ENCODE measurements around the gene MAMLD1. TPM values are rescaled to one million over a fixed set of nuclear protein-coding genes. Genes with fewer than 3 reads are reported as not detected.

Gene MAMLD1
- total and polyA plus RNA-seq, 2 experiments from 2014 or later: 4.1 to 9.0 TPM

GRCh38 chrX:150375243-150375770 lies 12.2 kb downstream of the MAMLD1 start:
- Histone ChIP-seq H2AFZ (no peak overlapping the region), H3K79me2 (ENCODE audit: insufficient read depth) (peaks cover 94% of the 10 kb centered on the region), H3K9me3 (ENCODE audit: low read depth) (no peaks in the 10 kb centered on the region), H3K9me2 (ENCODE audit: insufficient read depth) (no peaks in the 10 kb centered on the region), H3K27ac (no peak overlapping the region), H3K9ac (no peak overlapping the region), H4K20me1 (ENCODE audit: insufficient read depth) (no peaks in the 10 kb centered on the region; the same call in 1 of the 2 replicates), H3K4me1 (ENCODE audit: insufficient read depth) (no peaks in the 10 kb centered on the region), H3K4me3 (no peak overlapping the region), H3K27me3 (replicated peaks; ENCODE audit: insufficient read depth) (no peaks in the 10 kb centered on the region), H3K4me2 (ENCODE audit: unreplicated experiment) (no peak overlapping the region), H3F3A (ENCODE audit: insufficient read depth) (no peaks in the 10 kb centered on the region), H3K36me3 (ENCODE audit: low read depth) (no peaks in the 10 kb centered on the region)
- TF ChIP-seq EZH2phosphoT487 (IDR thresholded peaks at IDR 0.05; ENCODE audit: insufficient read depth, low read depth) (no peak), EZH2 (IDR thresholded peaks at IDR 0.05; ENCODE audit: insufficient read depth, poor library complexity, severe bottlenecking) (no peak)
- in situ Hi-C loops (cut with MboI): no loop called here
- no peak for DNase-seq
- 96 to 98% methylated on average over 4 of the region's 4 CpGs for WGBS, 2 experiments (ENCODE audit: low coverage in 1 of 2, low lambda C conversion rate in 2 of 2, missing lambda C conversion rate in 2 of 2)

- in situ Hi-C loops (cut with MboI): no loop called here
- H3K9me2 ChIP-seq (ENCODE audit: insufficient read depth): no peaks in the 10 kb centered on the region
- H3K27me3 ChIP-seq (replicated peaks; ENCODE audit: insufficient read depth): no peaks in the 10 kb centered on the region
- H3K27ac ChIP-seq: no peak overlapping the region
- H3K4me2 ChIP-seq (ENCODE audit: unreplicated experiment): no peak overlapping the region
- H3F3A ChIP-seq (ENCODE audit: insufficient read depth): no peaks in the 10 kb centered on the region
- no peaks in the 10 kb centered on the region for H3K9me3 ChIP-seq (ENCODE audit: low read depth)
- TF ChIP-seq EZH2phosphoT487 (IDR thresholded peaks at IDR 0.05; ENCODE audit: insufficient read depth, low read depth): no peak
- H3K79me2 ChIP-seq (ENCODE audit: insufficient read depth): peaks cover 94% of the 10 kb centered on the region
- no peak overlapping the region for H3K4me3 ChIP-seq
- no peak overlapping the region for H3K9ac ChIP-seq
- 54 to 71% methylated on average over 3 of the region's 3 CpGs for WGBS, 2 experiments (ENCODE audit: low coverage in 1 of 2, low lambda C conversion rate in 2 of 2, missing lambda C conversion rate in 2 of 2)
- H2AFZ ChIP-seq: no peak overlapping the region
- no peaks in the 10 kb centered on the region; the same call in 1 of the 2 replicates for H4K20me1 ChIP-seq (ENCODE audit: insufficient read depth)
- no peaks in the 10 kb centered on the region for H3K4me1 ChIP-seq (ENCODE audit: insufficient read depth)
- H3K36me3 ChIP-seq (ENCODE audit: low read depth): no peaks in the 10 kb centered on the region
- no peak for DNase-seq
Measured at GRCh38 chrX:150377005-150377404, 13.9 kb downstream of the MAMLD1 start.

- TF ChIP-seq EZH2phosphoT487 (IDR thresholded peaks at IDR 0.05; ENCODE audit: insufficient read depth, low read depth): no peak
- TF ChIP-seq EZH2 (IDR thresholded peaks at IDR 0.05; ENCODE audit: insufficient read depth, poor library complexity, severe bottlenecking): no peak
- no peaks in the 10 kb centered on the region for H3K9me2 ChIP-seq (ENCODE audit: insufficient read depth)
- peaks cover 20% of the 10 kb centered on the region for H3K79me2 ChIP-seq (ENCODE audit: insufficient read depth)
- H3K36me3 ChIP-seq (ENCODE audit: low read depth): no peaks in the 10 kb centered on the region
- H3F3A ChIP-seq (ENCODE audit: insufficient read depth): no peaks in the 10 kb centered on the region
- H3K27me3 ChIP-seq (replicated peaks; ENCODE audit: insufficient read depth): no peaks in the 10 kb centered on the region
- no peak overlapping the region for H3K4me3 ChIP-seq
- no peaks in the 10 kb centered on the region for H3K9me3 ChIP-seq (ENCODE audit: low read depth)
- H2AFZ ChIP-seq: no peak overlapping the region
- WGBS, 2 experiments (ENCODE audit: low coverage in 1 of 2, low lambda C conversion rate in 2 of 2, missing lambda C conversion rate in 2 of 2): 96 to 100% methylated on average over 1 of the region's 1 CpG
- no peak overlapping the region for H3K27ac ChIP-seq
- DNase-seq: no peak
- in situ Hi-C loops (cut with MboI): no loop called here
- no peaks in the 10 kb centered on the region for H4K20me1 ChIP-seq (ENCODE audit: insufficient read depth)
- no peak overlapping the region for H3K4me2 ChIP-seq (ENCODE audit: unreplicated experiment)
- H3K9ac ChIP-seq: no peak overlapping the region
- no peaks in the 10 kb centered on the region for H3K4me1 ChIP-seq (ENCODE audit: insufficient read depth)
Measured at GRCh38 chrX:150405006-150405405, 41.9 kb downstream of the MAMLD1 start.

GRCh38 chrX:150405576-150405975 lies 42.5 kb downstream of the MAMLD1 start:
- Histone ChIP-seq H3K9me2 (ENCODE audit: insufficient read depth) (no peaks in the 10 kb centered on the region), H3K27ac (no peak overlapping the region), H3K4me3 (no peak overlapping the region), H4K20me1 (ENCODE audit: insufficient read depth) (no peaks in the 10 kb centered on the region), H3K4me2 (ENCODE audit: unreplicated experiment) (no peak overlapping the region), H2AFZ (no peak overlapping the region), H3F3A (ENCODE audit: insufficient read depth) (no peaks in the 10 kb centered on the region), H3K9ac (no peak overlapping the region), H3K4me1 (ENCODE audit: insufficient read depth) (no peaks in the 10 kb centered on the region), H3K27me3 (replicated peaks; ENCODE audit: insufficient read depth) (no peaks in the 10 kb centered on the region), H3K36me3 (ENCODE audit: low read depth) (no peaks in the 10 kb centered on the region), H3K9me3 (ENCODE audit: low read depth) (no peaks in the 10 kb centered on the region), H3K79me2 (ENCODE audit: insufficient read depth) (peaks cover 20% of the 10 kb centered on the region)
- in situ Hi-C loops (cut with MboI): no loop called here
- WGBS, 2 experiments (ENCODE audit: low coverage in 1 of 2, low lambda C conversion rate in 2 of 2, missing lambda C conversion rate in 2 of 2): 81 to 82% methylated on average over 4 of the region's 4 CpGs
- TF ChIP-seq EZH2phosphoT487 (IDR thresholded peaks at IDR 0.05; ENCODE audit: insufficient read depth, low read depth) (no peak), EZH2 (IDR thresholded peaks at IDR 0.05; ENCODE audit: insufficient read depth, poor library complexity, severe bottlenecking) (no peak)
- no peak for DNase-seq

GRCh38 chrX:150406596-150406995 lies 43.5 kb downstream of the MAMLD1 start:
- Histone ChIP-seq H3F3A (ENCODE audit: insufficient read depth) (no peaks in the 10 kb centered on the region), H3K4me1 (ENCODE audit: insufficient read depth) (no peaks in the 10 kb centered on the region), H2AFZ (no peak overlapping the region), H3K9me2 (ENCODE audit: insufficient read depth) (no peaks in the 10 kb centered on the region), H3K9ac (no peak overlapping the region), H3K4me3 (no peak overlapping the region), H3K27me3 (replicated peaks; ENCODE audit: insufficient read depth) (no peaks in the 10 kb centered on the region), H3K36me3 (ENCODE audit: low read depth) (no peaks in the 10 kb centered on the region), H3K4me2 (ENCODE audit: unreplicated experiment) (no peak overlapping the region), H3K9me3 (ENCODE audit: low read depth) (no peaks in the 10 kb centered on the region), H3K27ac (no peak overlapping the region), H4K20me1 (ENCODE audit: insufficient read depth) (no peaks in the 10 kb centered on the region), H3K79me2 (ENCODE audit: insufficient read depth) (peaks cover 20% of the 10 kb centered on the region)
- WGBS, 2 experiments (ENCODE audit: low coverage in 1 of 2, low lambda C conversion rate in 2 of 2, missing lambda C conversion rate in 2 of 2): 81 to 83% methylated on average over 5 to 6 of the region's 6 CpGs
- DNase-seq: no peak
- in situ Hi-C loops (cut with MboI): no loop called here
- no peak for TF ChIP-seq EZH2 (IDR thresholded peaks at IDR 0.05; ENCODE audit: insufficient read depth, poor library complexity, severe bottlenecking)
- no peak for TF ChIP-seq EZH2phosphoT487 (IDR thresholded peaks at IDR 0.05; ENCODE audit: insufficient read depth, low read depth)
